D341Med (cell line): ENCODE data around the gene NUDT3.
"Not testable (repeated sequence)": the region's sequence is repeated elsewhere in the genome, so short reads cannot be mapped to it uniquely, and the experiment has no call there.

Experiments used
- DNase-seq: peaks from one replicate; pipeline ENCODE4 v3.0.0; 2012; ENCODE audit warnings: low spot score

Gene NUDT3

GRCh38 chr6:34284563-34285447 lies 107.7 kb downstream of the NUDT3 start:
- DNase-seq, result no peak

GRCh38 chr6:34281702-34282334 lies 110.7 kb downstream of the NUDT3 start:
- no peak for DNase-seq

GRCh38 chr6:34280216-34280615 lies 112.3 kb downstream of the NUDT3 start:
- DNase-seq, result no peak

GRCh38 chr6:34278833-34279232 lies 113.6 kb downstream of the NUDT3 start:
- DNase-seq, result no peak

GRCh38 chr6:34277763-34278112 lies 114.7 kb downstream of the NUDT3 start:
- no peak for DNase-seq

- no peak for DNase-seq
These were observed 115.3 kb downstream of the NUDT3 start for GRCh38 chr6:34276881-34277762.

- no peak for DNase-seq
These were observed 116.3 kb downstream of the NUDT3 start for GRCh38 chr6:34276191-34276590.

- peak; percentile 45 for DNase-seq
These were observed 117.2 kb downstream of the NUDT3 start for GRCh38 chr6:34275128-34275804.

GRCh38 chr6:34274129-34274528 lies 118.3 kb downstream of the NUDT3 start:
- no peak for DNase-seq

- DNase-seq, result no peak
These were observed 119.1 kb downstream of the NUDT3 start for GRCh38 chr6:34273242-34273805.

GRCh38 chr6:34272013-34272926 lies 120.2 kb downstream of the NUDT3 start:
- peak; percentile 40 for DNase-seq

GRCh38 chr6:34269658-34270341 lies 122.7 kb downstream of the NUDT3 start:
- DNase-seq, result not testable (repeated sequence)

- DNase-seq, result not testable (repeated sequence)
These were observed 123.3 kb downstream of the NUDT3 start for GRCh38 chr6:34269132-34269531.

GRCh38 chr6:34267746-34268145 lies 124.7 kb downstream of the NUDT3 start:
- DNase-seq, result no peak

GRCh38 chr6:34263484-34263883 lies 129.0 kb downstream of the NUDT3 start:
- DNase-seq, result not testable (repeated sequence)

- no peak for DNase-seq
These were observed 131.7 kb downstream of the NUDT3 start for GRCh38 chr6:34260576-34261267.

- DNase-seq, result no peak
These were observed 132.9 kb downstream of the NUDT3 start for GRCh38 chr6:34259529-34260069.

- DNase-seq, result not testable (repeated sequence)
These were observed 140.1 kb downstream of the NUDT3 start for GRCh38 chr6:34252395-34252794.
